Peyer's patch (tissue), 4 donors: ENCODE results near the gene AASDHPPT.

Source experiments
- CTCF ChIP-seq, 6 experiments: fragments of 450-650 bp in 4 of 6; fragments of 200-600 bp in 2 of 6; sonication (generic) in 1 of 6; IDR thresholded peaks; one replicate each; pipeline ENCODE4 v1.5.1; 2017 to 2019; ENCODE audit warnings: antibody characterized with exemption in 6 of 6, mild to moderate bottlenecking in 3 of 6, moderate library complexity in 1 of 6
- POLR2A ChIP-seq, 2 donors: fragments of 450-650 bp; IDR thresholded peaks; one replicate each; pipeline ENCODE4 v1.5.1; 2017; ENCODE audit warnings: antibody characterized with exemption in 2 of 2, mild to moderate bottlenecking in 2 of 2, moderate library complexity in 2 of 2

- no peak for TF ChIP-seq CTCF (IDR thresholded peaks at IDR 0.05)
- TF ChIP-seq POLR2A (IDR thresholded peaks at IDR 0.05) = no peak
These were observed 26.4 kb upstream of the AASDHPPT start for GRCh38 chr11:106051103-106051502.
